ENCODE results near the gene TLK1. TPM values are rescaled to one million over a fixed set of nuclear protein-coding genes. Genes with fewer than 3 reads are reported as not detected.

Gene TLK1
- total RNA-seq, 2 donors from 2014 or later: 50.5 to 95.8 TPM

- intact Hi-C loops (cut with DNase I): no loop called here
- 88% methylated on average over 4 of the region's 4 CpGs for WGBS
- TF ChIP-seq CTCF (IDR thresholded peaks at IDR 0.05) (no peak), POLR2AphosphoS5 (IDR thresholded peaks at IDR 0.05) (no peak), POLR2A (IDR thresholded peaks at IDR 0.05) (no peak)
These were observed 24.7 kb downstream of the TLK1 start for GRCh38 chr2:171136024-171136423.

GRCh38 chr2:171134624-171135230 is 26.0 kb downstream of the TLK1 start:
- intact Hi-C loops (cut with DNase I): no loop called here
- no peaks in the 10 kb centered on the region for H3K36me3 ChIP-seq
- H3K4me3 ChIP-seq: no peak overlapping the region
- H3K27ac ChIP-seq: no peak overlapping the region
- no peak for TF ChIP-seq POLR2A (IDR thresholded peaks at IDR 0.05)
- TF ChIP-seq POLR2AphosphoS5 (IDR thresholded peaks at IDR 0.05): no peak
- no peak for TF ChIP-seq CTCF (IDR thresholded peaks at IDR 0.05)
- DNase-seq (ENCODE audit: low spot score): no peak
- H3K4me1 ChIP-seq (replicated peaks): peaks cover 4% of the 10 kb centered on the region
- H3K9me3 ChIP-seq: no peaks in the 10 kb centered on the region
- H3K27me3 ChIP-seq (replicated peaks; ENCODE audit: insufficient read depth): no peaks in the 10 kb centered on the region
- 96% methylated on average over 4 of the region's 4 CpGs for WGBS

More at GRCh38 chr2:171136024-171136423, 24.7 kb downstream of the TLK1 start:
- Histone ChIP-seq H3K36me3 (no peaks in the 10 kb centered on the region), H3K27me3 (replicated peaks; ENCODE audit: insufficient read depth) (no peaks in the 10 kb centered on the region), H3K4me3 (no peak overlapping the region), H3K27ac (no peak overlapping the region), H3K4me1 (replicated peaks) (peaks cover 4% of the 10 kb centered on the region), H3K9me3 (no peaks in the 10 kb centered on the region)
- no peak for DNase-seq (ENCODE audit: low spot score)

GRCh38 chr2:171132086-171132485 is 28.6 kb downstream of the TLK1 start:
- Histone ChIP-seq H3K36me3 (no peaks in the 10 kb centered on the region), H3K27me3 (replicated peaks; ENCODE audit: insufficient read depth) (no peaks in the 10 kb centered on the region), H3K27ac (no peak overlapping the region), H3K4me3 (no peak overlapping the region), H3K9me3 (no peaks in the 10 kb centered on the region), H3K4me1 (replicated peaks) (no peaks in the 10 kb centered on the region)
- WGBS: 74% methylated on average over 5 of the region's 5 CpGs
- intact Hi-C loops (cut with DNase I): no loop called here
- DNase-seq (ENCODE audit: low spot score): no peak
- TF ChIP-seq CTCF (IDR thresholded peaks at IDR 0.05): no peak
- TF ChIP-seq POLR2AphosphoS5 (IDR thresholded peaks at IDR 0.05): no peak
- no peak for TF ChIP-seq POLR2A (IDR thresholded peaks at IDR 0.05)

GRCh38 chr2:171128461-171128860 is 32.2 kb downstream of the TLK1 start:
- TF ChIP-seq CTCF (IDR thresholded peaks at IDR 0.05): no peak
- 40% methylated on average over 1 of the region's 1 CpG for WGBS
- no peak overlapping the region for H3K4me3 ChIP-seq
- H3K27ac ChIP-seq: no peak overlapping the region
- intact Hi-C loops (cut with DNase I): no loop called here
- no peaks in the 10 kb centered on the region for H3K9me3 ChIP-seq
- no peaks in the 10 kb centered on the region for H3K36me3 ChIP-seq
- H3K4me1 ChIP-seq (replicated peaks): no peaks in the 10 kb centered on the region
- no peaks in the 10 kb centered on the region for H3K27me3 ChIP-seq (replicated peaks; ENCODE audit: insufficient read depth)
- DNase-seq (ENCODE audit: low spot score): no peak

GRCh38 chr2:171124541-171124940 is 36.2 kb downstream of the TLK1 start:
- intact Hi-C loops (cut with DNase I): no loop called here
- no peak overlapping the region for H3K4me3 ChIP-seq
- H3K27ac ChIP-seq: no peak overlapping the region
- DNase-seq (ENCODE audit: low spot score): no peak
- H3K4me1 ChIP-seq (replicated peaks): no peaks in the 10 kb centered on the region
- no peak for TF ChIP-seq CTCF (IDR thresholded peaks at IDR 0.05)
- no peak for TF ChIP-seq POLR2A (IDR thresholded peaks at IDR 0.05)
- TF ChIP-seq POLR2AphosphoS5 (IDR thresholded peaks at IDR 0.05): no peak
- no peaks in the 10 kb centered on the region for H3K9me3 ChIP-seq
- H3K36me3 ChIP-seq: no peaks in the 10 kb centered on the region
- WGBS: 36% methylated on average over 4 of the region's 4 CpGs
- H3K27me3 ChIP-seq (replicated peaks; ENCODE audit: insufficient read depth): no peaks in the 10 kb centered on the region
